IMR-90 (cell line): Measurements from ENCODE around the gene DSN1. TPM values are rescaled to one million over a fixed set of nuclear protein-coding genes. Genes with fewer than 3 reads are reported as not detected.

Experiments
- ATAC-seq: fragments of 200-7000 bp; cut with Tn5 transposase; 2 replicates; pipeline ENCODE4 v1.9.1; 2020; ENCODE audit warnings: low read depth, mild to moderate bottlenecking, moderate library complexity
- BruUV-seq: library from RNA; stranded (reverse); fragments of 400-500 nt; replicated peaks from 2 replicates; lab custom pipeline; 2021; lab: Mats Ljungman, UMichigan
- CTCF ChIA-PET: fragments of 300-600 bp; formaldehyde crosslinking; extraction: SDS; loops from one replicate; lab custom pipeline; 2021; ENCODE audit warnings: antibody characterized with exemption; lab: Yijun Ruan, JAX
- POLR2A ChIA-PET: fragments of 300-600 bp; sonication (Branson Sonifier 250); formaldehyde crosslinking; loops from one replicate; lab custom pipeline; 2022; ENCODE audit warnings: antibody characterized with exemption; ENCODE audit not compliant: unreplicated experiment; lab: Charles Lee
- DNase-seq: peaks from one replicate; pipeline ENCODE4 v3.0.0; 2013
- H2AFZ ChIP-seq: replicated peaks from 2 replicates; pipeline ENCODE3; 2013; ENCODE audit warnings: low read length, mild to moderate bottlenecking; ENCODE audit not compliant: poor library complexity
- H2AK5ac ChIP-seq: 2 replicates; pipeline ENCODE4 v1.6.1; 2013; ENCODE audit warnings: low read depth, low read length, inconsistent platforms
- H2AK9ac ChIP-seq: replicated peaks from 2 replicates; pipeline ENCODE3; 2013; ENCODE audit warnings: mild to moderate bottlenecking, low read depth, low read length, moderate library complexity; ENCODE audit not compliant: poor library complexity
- H2BK120ac ChIP-seq: 2 replicates; pipeline ENCODE4 v1.6.1; 2013; ENCODE audit warnings: low read depth, low read length, inconsistent platforms
- H2BK15ac ChIP-seq: 3 replicates; pipeline ENCODE4 v1.6.1; 2013; ENCODE audit warnings: low read depth, low read length, inconsistent platforms
- H2BK20ac ChIP-seq: 2 replicates; pipeline ENCODE4 v1.6.1; 2013; ENCODE audit warnings: low read depth, mild to moderate bottlenecking, inconsistent platforms, low read length, moderate library complexity
- H2BK5ac ChIP-seq: 2 replicates; pipeline ENCODE4 v1.6.1; 2013; ENCODE audit warnings: mild to moderate bottlenecking, low read depth, low read length, inconsistent platforms; ENCODE audit not compliant: poor library complexity, severe bottlenecking
- H3K14ac ChIP-seq: replicated peaks from 2 replicates; pipeline ENCODE4 v1.6.1; 2013; ENCODE audit warnings: low read depth, low read length, inconsistent platforms
- H3K18ac ChIP-seq: 2 replicates; pipeline ENCODE4 v1.6.1; 2013; ENCODE audit warnings: low read depth, low read length, control low read depth
- H3K23ac ChIP-seq: 2 replicates; pipeline ENCODE4 v1.6.1; 2013; ENCODE audit warnings: low read depth, low read length, inconsistent platforms
- H3K27ac ChIP-seq: 2 replicates; pipeline ENCODE4 v1.5.1; 2013; ENCODE audit warnings: mild to moderate bottlenecking, control low read depth, low read length; ENCODE audit not compliant: insufficient read depth
- H3K27me3 ChIP-seq: 2 replicates; pipeline ENCODE4 v1.6.1; 2013; ENCODE audit warnings: low read length; ENCODE audit not compliant: control insufficient read depth, insufficient read depth
- H3K36me3 ChIP-seq: 2 replicates; pipeline ENCODE4 v1.6.1; 2013; ENCODE audit warnings: low read length, mixed read lengths; ENCODE audit not compliant: control insufficient read depth, insufficient read depth
- H3K4ac ChIP-seq: 2 replicates; pipeline ENCODE4 v1.6.1; 2013; ENCODE audit warnings: low read depth, low read length, inconsistent platforms
- H3K4me1 ChIP-seq: 2 replicates; pipeline ENCODE4 v1.6.1; 2013; ENCODE audit warnings: low read length, mixed read lengths; ENCODE audit not compliant: control insufficient read depth, insufficient read depth
- H3K4me2 ChIP-seq: 2 replicates; pipeline ENCODE4 v1.6.1; 2013; ENCODE audit warnings: low read depth, mild to moderate bottlenecking, control low read depth, low read length, moderate library complexity
- H3K4me3 ChIP-seq: 2 replicates; pipeline ENCODE4 v1.5.1; 2013; ENCODE audit warnings: low read depth, mild to moderate bottlenecking, control low read depth, low read length, moderate library complexity; ENCODE audit not compliant: insufficient read depth
- H3K56ac ChIP-seq: 2 replicates; pipeline ENCODE4 v1.6.1; 2013; ENCODE audit warnings: low read length, inconsistent platforms; ENCODE audit not compliant: insufficient read depth; ENCODE audit errors: extremely low read depth
- H3K79me1 ChIP-seq, 2 experiments: 2 replicates each; pipeline ENCODE4 v1.6.1; 2013; ENCODE audit warnings: low read length in 2 of 2, inconsistent platforms in 1 of 2, low read depth in 1 of 2
- H3K9ac ChIP-seq: 2 replicates; pipeline ENCODE4 v1.6.1; 2013; ENCODE audit warnings: low read depth, low read length, control low read depth
- H3K9me1 ChIP-seq: 2 replicates; pipeline ENCODE4 v1.6.1; 2013; ENCODE audit warnings: low read length, inconsistent platforms; ENCODE audit not compliant: insufficient read depth
- H3K9me3 ChIP-seq: 2 replicates; pipeline ENCODE4 v1.6.1; 2013; ENCODE audit warnings: low read length; ENCODE audit not compliant: control insufficient read depth, insufficient read depth
- H4K20me1 ChIP-seq: 2 replicates; pipeline ENCODE4 v1.6.1; 2013; ENCODE audit warnings: low read length, inconsistent platforms; ENCODE audit not compliant: insufficient read depth
- H4K5ac ChIP-seq: 2 replicates; pipeline ENCODE4 v1.6.1; 2013; ENCODE audit warnings: mild to moderate bottlenecking, low read depth, low read length, control low read depth
- H4K8ac ChIP-seq, 2 experiments: 2 replicates each; pipeline ENCODE4 v1.6.1; 2013; ENCODE audit warnings: low read depth in 2 of 2, low read length in 2 of 2, control low read depth in 1 of 2, inconsistent platforms in 1 of 2
- H4K91ac ChIP-seq: 2 replicates; pipeline ENCODE4 v1.6.1; 2013; ENCODE audit warnings: low read depth, low read length, inconsistent platforms; ENCODE audit not compliant: insufficient read depth
- BHLHE40 ChIP-seq: fragments of 150-350 bp; IDR thresholded peaks from 2 replicates; pipeline ENCODE4 v1.6.1; 2016; ENCODE audit warnings: mild to moderate bottlenecking, low read depth, low read length
- CHD1 ChIP-seq: IDR thresholded peaks from 2 replicates; pipeline ENCODE4 v1.6.1; 2012; ENCODE audit warnings: low read depth, low read length, improper control_type of control experiment
- CTCF ChIP-seq: conservative IDR thresholded peaks from 2 replicates; pipeline ENCODE4 v1.5.1; 2012; ENCODE audit warnings: mild to moderate bottlenecking, low read depth, low read length, improper control_type of control experiment
- FOS ChIP-seq: fragments of 150-350 bp; IDR thresholded peaks from 2 replicates; pipeline ENCODE4 v1.6.1; 2016; ENCODE audit warnings: low read depth, low read length
- MAFK ChIP-seq: IDR thresholded peaks from 2 replicates; pipeline ENCODE4 v1.6.1; 2012; ENCODE audit warnings: low read depth, low read length, improper control_type of control experiment
- MAZ ChIP-seq: IDR thresholded peaks from 2 replicates; pipeline ENCODE4 v1.6.1; 2012; ENCODE audit warnings: low read depth, mild to moderate bottlenecking, low read length, improper control_type of control experiment, moderate library complexity, borderline replicate concordance
- NFE2L2 ChIP-seq: fragments of 150-350 bp; IDR thresholded peaks from 2 replicates; pipeline ENCODE4 v1.6.1; 2016; ENCODE audit warnings: low read depth, mild to moderate bottlenecking, low read length
- RCOR1 ChIP-seq: IDR thresholded peaks from 2 replicates; pipeline ENCODE4 v1.6.1; 2012; ENCODE audit warnings: mild to moderate bottlenecking, low read length, improper control_type of control experiment; ENCODE audit not compliant: insufficient replicate concordance
- RFX5 ChIP-seq: IDR thresholded peaks from 2 replicates; pipeline ENCODE4 v1.8.0; 2012; ENCODE audit warnings: low read depth, mild to moderate bottlenecking, low read length, moderate library complexity
- SMC3 ChIP-seq: fragments of 150-350 bp; IDR thresholded peaks from 2 replicates; pipeline ENCODE4 v1.6.1; 2016; ENCODE audit warnings: low read depth, mild to moderate bottlenecking, antibody characterized with exemption, low read length, moderate library complexity
- USF2 ChIP-seq: fragments of 150-350 bp; IDR thresholded peaks from 2 replicates; pipeline ENCODE4 v1.6.1; 2017; ENCODE audit warnings: mild to moderate bottlenecking, antibody characterized with exemption, low read length, low read depth
- WGBS, 2 experiments: methylation state at CpG; one replicate each; pipeline versions ENCODE4 v1.1.5 to v1.1.7; 2013; ENCODE audit warnings: missing lambda C conversion rate in 2 of 2; ENCODE audit not compliant: insufficient read length in 1 of 2; ENCODE audit errors: extremely low coverage in 2 of 2; 5-methylcytosine and 5-hydroxymethylcytosine counted together
- dilution Hi-C: fragments of 300-500 bp; cut with HindIII; formaldehyde crosslinking; loops from one replicate; pipeline ENCODE4 v1.14.3; 2018; ENCODE audit warnings: low sequenced_read_pairs; ENCODE audit not compliant: unreplicated experiment
- in situ Hi-C: fragments of 300-500 bp; cut with MboI; formaldehyde crosslinking; loops from 3 replicates; pipeline ENCODE4 v1.14.3; 2019; ENCODE audit warnings: low sequenced_read_pairs, inconsistent platforms, mixed read lengths
- intact Hi-C: fragments of 100-400 bp; cut with micrococcal nuclease; formaldehyde crosslinking; loops from 2 replicates; pipeline ENCODE4 v1.10.0; 2022
- polyA plus RNA-seq, 3 experiments: library from polyadenylated mRNA; depleted of rRNA; stranded (reverse); fragments of >200 nt; gene quantifications; 2 replicates each; pipeline ENCODE4 v1.2.3, GENCODE V29; 2012; ENCODE audit warnings: low replicate concordance in 1 of 3
- total RNA-seq: library from RNA; depleted of rRNA; stranded (reverse); fragments of >200 nt; gene quantifications from 2 replicates; pipeline ENCODE4 v1.2.3, GENCODE V29; 2012
- TF ChIP-seq, protein P1 (sequence below): fragments of 150-350 bp; IDR thresholded peaks from 2 replicates; pipeline ENCODE4 v1.6.1; 2016; ENCODE audit warnings: low read depth, mild to moderate bottlenecking, low read length, moderate library complexity, borderline replicate concordance

The DSN1 gene
- total and polyA plus RNA-seq, 2 of the 4 experiments (the other 2 are of a cell fraction) = 10.5 to 16.3 TPM

DNA sequence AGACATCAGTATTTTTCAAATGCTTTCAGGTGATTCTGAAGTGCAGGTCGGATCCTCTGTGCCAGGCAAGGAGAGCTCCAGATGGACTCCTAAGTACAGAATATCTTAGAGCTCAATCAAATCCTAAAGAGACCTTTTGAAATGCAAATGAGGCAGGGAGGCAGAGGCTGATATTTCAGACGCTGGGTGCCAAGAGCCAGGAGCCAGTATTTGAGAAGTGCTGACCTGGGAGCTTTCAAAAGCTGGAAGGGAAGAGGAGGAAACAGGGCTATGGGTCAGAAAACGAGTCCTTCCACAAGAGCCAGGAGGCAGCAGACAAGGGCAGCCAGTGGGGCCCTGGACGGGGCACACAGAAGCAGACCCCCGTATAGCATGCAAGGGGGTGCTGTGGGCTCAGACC, 46.1 kb upstream of the DSN1 start:
- dilution Hi-C loops = no loop called here
- Histone ChIP-seq H3K14ac (no peak overlapping the region), H3K36me3 (peaks cover 38% of the 10 kb centered on the region), H2BK120ac (no peak overlapping the region), H3K27me3 (no peaks in the 10 kb centered on the region), H3K79me1 (peaks cover 19 to 89% of the 10 kb centered on the region in 2 experiments; a peak in 3 of 4 replicates), H2AK9ac (no peak overlapping the region), H3K4me2 (no peak overlapping the region), H4K91ac (no peak overlapping the region), H3K9me1 (peaks cover 18% of the 10 kb centered on the region), H3K9ac (no peak overlapping the region), H2BK5ac (no peak overlapping the region), H2BK20ac (no peak overlapping the region), H3K23ac (no peak overlapping the region), H2BK15ac (no peak overlapping the region), H3K4me3 (no peak overlapping the region), H2AFZ (no peak overlapping the region), H4K5ac (no peak overlapping the region; the same call in 1 of the 2 replicates), H3K27ac (no peak overlapping the region), H4K20me1 (peaks cover 12% of the 10 kb centered on the region; the same call in 1 of the 2 replicates), H4K8ac (no peak overlapping the region), H3K18ac (no peak overlapping the region), H3K56ac (no peak overlapping the region), H3K4me1 (peaks cover 18% of the 10 kb centered on the region), H2AK5ac (no peak overlapping the region), H3K4ac (no peak overlapping the region), H3K9me3 (no peaks in the 10 kb centered on the region)
- no TSS peak for BruUV-seq
- ATAC-seq = no peak
- 60% methylated on average over 1 of the region's 5 CpGs; no CpG with 5 or more reads in 1 of the 2 experiments for WGBS, 2 experiments
- ChIA-PET POLR2A (no interaction called here), CTCF (no interaction called here)
- no peak for TF ChIP-seq RFX5
- no peak for TF ChIP-seq SMC3
- no peak for TF ChIP-seq CTCF
- no peak for TF ChIP-seq CHD1
- no peak for TF ChIP-seq MAFK
- TF ChIP-seq MAZ = no peak
- TF ChIP-seq, protein P1, sequence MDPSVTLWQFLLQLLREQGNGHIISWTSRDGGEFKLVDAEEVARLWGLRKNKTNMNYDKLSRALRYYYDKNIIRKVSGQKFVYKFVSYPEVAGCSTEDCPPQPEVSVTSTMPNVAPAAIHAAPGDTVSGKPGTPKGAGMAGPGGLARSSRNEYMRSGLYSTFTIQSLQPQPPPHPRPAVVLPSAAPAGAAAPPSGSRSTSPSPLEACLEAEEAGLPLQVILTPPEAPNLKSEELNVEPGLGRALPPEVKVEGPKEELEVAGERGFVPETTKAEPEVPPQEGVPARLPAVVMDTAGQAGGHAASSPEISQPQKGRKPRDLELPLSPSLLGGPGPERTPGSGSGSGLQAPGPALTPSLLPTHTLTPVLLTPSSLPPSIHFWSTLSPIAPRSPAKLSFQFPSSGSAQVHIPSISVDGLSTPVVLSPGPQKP = no peak
- no peak for TF ChIP-seq RCOR1
- TF ChIP-seq USF2 = no peak
- TF ChIP-seq NFE2L2 = no peak
- no peak for TF ChIP-seq BHLHE40
- TF ChIP-seq FOS = no peak
- in situ Hi-C loops = loop anchor here (25.0 kb wide), 1 partner anchor 107 kb away; no protein-coding TSS in a partner anchor
- DNase-seq = no peak
- intact Hi-C loops = loop anchor here (5.0 kb wide), 1 partner anchor 43 kb away; a partner anchor contains a TSS
